Testis (tissue), 3 donors: Measurements from ENCODE around the gene ANKS1B. TPM values are rescaled to one million over a fixed set of nuclear protein-coding genes. Genes with fewer than 3 reads are reported as not detected.

Source experiments
- DNase-seq: peaks from one replicate; pipeline ENCODE4 v3.0.0-alpha.2; 2019
- H3K27ac ChIP-seq, 2 donors: fragments of 200-600 bp; sonication (generic); one replicate each; pipeline ENCODE4 v1.5.1; 2019
- H3K27me3 ChIP-seq: fragments of 200-600 bp; sonication (generic); one replicate; pipeline ENCODE4 v1.5.1; 2019
- H3K36me3 ChIP-seq: fragments of 200-600 bp; sonication (generic); one replicate; pipeline ENCODE4 v1.5.1; 2017; ENCODE audit warnings: low read depth; ENCODE audit errors: missing control alignments
- H3K4me1 ChIP-seq: fragments of 200-600 bp; sonication (generic); one replicate; pipeline ENCODE4 v1.5.1; 2019
- H3K4me3 ChIP-seq, 2 donors: fragments of 200-600 bp; sonication (generic); one replicate each; pipeline ENCODE4 v1.5.1; 2017 to 2019
- H3K9me3 ChIP-seq: fragments of 200-600 bp; sonication (generic); one replicate; pipeline ENCODE4 v1.5.1; 2017
- POLR2A ChIP-seq: fragments of 450-650 bp; IDR thresholded peaks from one replicate; pipeline ENCODE4 v1.6.1; 2017; ENCODE audit warnings: antibody characterized with exemption, mild to moderate bottlenecking, moderate library complexity
- WGBS, 2 donors: methylation state at CpG; one replicate each; pipeline ENCODE4 v1.1.5; 2018; 5-methylcytosine and 5-hydroxymethylcytosine counted together
- intact Hi-C: fragments of 100-400 bp; cut with DNase I; formaldehyde crosslinking; loops from one replicate; pipeline ENCODE4 v1.15.1; 2023; ENCODE audit warnings: low total_unique reads
- polyA plus RNA-seq: library from polyadenylated mRNA; stranded (reverse); fragments of 350-450 nt; fragmentation: Illumina TruSeq; extraction: RNeasy Lipid Tissue Mini Kit (QIAGEN cat#74804); gene quantifications from one replicate; pipeline ENCODE4 v1.2.3, GENCODE V29; 2014; ENCODE audit warnings: low read depth, low replicate concordance; ENCODE audit not compliant: insufficient read depth
- total RNA-seq, 2 donors: library from RNA; depleted of rRNA; stranded (reverse); fragments of >200 nt; gene quantifications; one replicate each; pipeline ENCODE4 v1.2.3, GENCODE V29; 2016
- TF ChIP-seq, protein P1 (sequence below), 3 experiments: fragments of 450-650 bp in 2 of 3; fragments of 200-600 bp in 1 of 3; sonication (generic) in 1 of 3; IDR thresholded peaks; one replicate each; pipeline ENCODE4 v1.5.1; 2016 to 2019; ENCODE audit warnings: antibody characterized with exemption in 3 of 3, mild to moderate bottlenecking in 2 of 3, moderate library complexity in 1 of 3

Gene ANKS1B
- total and polyA plus RNA-seq, 3 donors from 2014 or later: 26.8 to 58.2 (median 30.9) TPM

- Histone ChIP-seq H3K27me3 (no peaks in the 10 kb centered on the region), H3K4me3 (no peak overlapping the region), H3K27ac (no peak overlapping the region), H3K36me3 (no peaks in the 10 kb centered on the region), H3K4me1 (no peaks in the 10 kb centered on the region), H3K9me3 (no peaks in the 10 kb centered on the region)
- no peak for DNase-seq
- intact Hi-C loops: no loop called here
- TF ChIP-seq, protein P1, sequence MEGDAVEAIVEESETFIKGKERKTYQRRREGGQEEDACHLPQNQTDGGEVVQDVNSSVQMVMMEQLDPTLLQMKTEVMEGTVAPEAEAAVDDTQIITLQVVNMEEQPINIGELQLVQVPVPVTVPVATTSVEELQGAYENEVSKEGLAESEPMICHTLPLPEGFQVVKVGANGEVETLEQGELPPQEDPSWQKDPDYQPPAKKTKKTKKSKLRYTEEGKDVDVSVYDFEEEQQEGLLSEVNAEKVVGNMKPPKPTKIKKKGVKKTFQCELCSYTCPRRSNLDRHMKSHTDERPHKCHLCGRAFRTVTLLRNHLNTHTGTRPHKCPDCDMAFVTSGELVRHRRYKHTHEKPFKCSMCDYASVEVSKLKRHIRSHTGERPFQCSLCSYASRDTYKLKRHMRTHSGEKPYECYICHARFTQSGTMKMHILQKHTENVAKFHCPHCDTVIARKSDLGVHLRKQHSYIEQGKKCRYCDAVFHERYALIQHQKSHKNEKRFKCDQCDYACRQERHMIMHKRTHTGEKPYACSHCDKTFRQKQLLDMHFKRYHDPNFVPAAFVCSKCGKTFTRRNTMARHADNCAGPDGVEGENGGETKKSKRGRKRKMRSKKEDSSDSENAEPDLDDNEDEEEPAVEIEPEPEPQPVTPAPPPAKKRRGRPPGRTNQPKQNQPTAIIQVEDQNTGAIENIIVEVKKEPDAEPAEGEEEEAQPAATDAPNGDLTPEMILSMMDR (IDR thresholded peaks at IDR 0.05): no peak
- TF ChIP-seq POLR2A: no peak
Observed at GRCh38 chr12:98903875-98904274, 1080.9 kb downstream of the ANKS1B start.

DNA sequence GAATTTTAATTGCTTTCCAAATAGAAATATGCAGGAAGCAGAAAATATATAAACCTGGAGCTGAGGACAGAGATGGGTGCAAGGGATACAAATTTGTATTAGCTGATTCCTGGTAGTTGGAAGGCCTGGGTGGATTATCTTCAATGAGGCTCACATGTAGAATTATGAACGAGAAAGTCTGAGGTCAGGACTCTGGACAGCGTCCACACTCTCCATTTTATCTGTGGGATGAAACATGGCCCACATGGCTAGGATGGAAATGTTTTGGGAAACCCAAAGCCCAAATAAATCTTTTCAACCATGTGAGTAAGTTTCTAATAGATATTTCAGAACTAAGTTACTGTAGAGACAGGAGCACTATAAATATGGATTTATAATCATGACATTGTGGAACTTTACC lies 1083.5 kb downstream of the ANKS1B start:
- Histone ChIP-seq H3K36me3 (no peaks in the 10 kb centered on the region), H3K27me3 (no peaks in the 10 kb centered on the region), H3K9me3 (no peaks in the 10 kb centered on the region), H3K4me3 (no peak overlapping the region), H3K27ac (no peak overlapping the region), H3K4me1 (no peaks in the 10 kb centered on the region)
- no peak for DNase-seq
- TF ChIP-seq, protein P1 (IDR thresholded peaks at IDR 0.05): no peak
- no peak for TF ChIP-seq POLR2A
- WGBS, 2 donors: 35 to 73% methylated on average over 2 of the region's 2 CpGs
- intact Hi-C loops: no loop called here

DNA sequence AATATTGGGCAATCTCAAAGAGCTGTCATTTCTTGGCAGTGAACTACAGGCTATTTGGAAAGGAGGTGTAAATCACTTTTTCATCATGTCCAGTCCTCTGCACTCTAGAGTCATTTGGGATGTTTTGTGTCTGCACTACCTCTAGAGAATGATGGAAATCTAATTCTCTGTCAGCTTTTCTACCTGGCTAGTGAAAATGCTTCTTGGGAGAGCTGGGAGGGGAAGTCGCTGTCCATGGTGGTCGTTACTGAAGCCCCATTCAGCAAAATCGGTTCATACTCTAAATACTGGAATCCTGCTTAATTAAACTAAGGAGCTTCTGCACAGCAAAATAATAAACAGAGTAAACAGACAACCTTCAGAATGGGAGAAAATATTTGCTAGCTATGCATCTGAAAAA lies 1087.8 kb downstream of the ANKS1B start:
- peaks cover 6% of the 10 kb centered on the region for H3K4me1 ChIP-seq
- no peak for TF ChIP-seq POLR2A
- TF ChIP-seq, protein P1 (IDR thresholded peaks at IDR 0.05): no peak
- no peaks in the 10 kb centered on the region for H3K27me3 ChIP-seq
- no peak overlapping the region for H3K4me3 ChIP-seq
- H3K9me3 ChIP-seq: no peaks in the 10 kb centered on the region
- no peak overlapping the region for H3K27ac ChIP-seq
- intact Hi-C loops: no loop called here
- DNase-seq: no peak
- no peaks in the 10 kb centered on the region for H3K36me3 ChIP-seq
- 11 to 17% methylated on average over 3 of the region's 3 CpGs for WGBS, 2 donors

GRCh38 chr12:98895086-98895651 lies 1089.6 kb downstream of the ANKS1B start:
- H3K9me3 ChIP-seq: no peaks in the 10 kb centered on the region
- peak; percentile 22 for DNase-seq
- peak overlapping the region in 1 of 2 donors; percentile 35 for H3K27ac ChIP-seq
- no peaks in the 10 kb centered on the region for H3K36me3 ChIP-seq
- intact Hi-C loops: no loop called here
- H3K4me3 ChIP-seq: peak overlapping the region; percentile 47 to 52
- no peaks in the 10 kb centered on the region for H3K27me3 ChIP-seq
- TF ChIP-seq, protein P1 (IDR thresholded peaks at IDR 0.05): no peak
- TF ChIP-seq POLR2A: no peak
- 0 to 1% methylated on average over 17 to 52 of the region's 60 CpGs for WGBS, 2 donors
- peaks cover 6% of the 10 kb centered on the region for H3K4me1 ChIP-seq

DNA sequence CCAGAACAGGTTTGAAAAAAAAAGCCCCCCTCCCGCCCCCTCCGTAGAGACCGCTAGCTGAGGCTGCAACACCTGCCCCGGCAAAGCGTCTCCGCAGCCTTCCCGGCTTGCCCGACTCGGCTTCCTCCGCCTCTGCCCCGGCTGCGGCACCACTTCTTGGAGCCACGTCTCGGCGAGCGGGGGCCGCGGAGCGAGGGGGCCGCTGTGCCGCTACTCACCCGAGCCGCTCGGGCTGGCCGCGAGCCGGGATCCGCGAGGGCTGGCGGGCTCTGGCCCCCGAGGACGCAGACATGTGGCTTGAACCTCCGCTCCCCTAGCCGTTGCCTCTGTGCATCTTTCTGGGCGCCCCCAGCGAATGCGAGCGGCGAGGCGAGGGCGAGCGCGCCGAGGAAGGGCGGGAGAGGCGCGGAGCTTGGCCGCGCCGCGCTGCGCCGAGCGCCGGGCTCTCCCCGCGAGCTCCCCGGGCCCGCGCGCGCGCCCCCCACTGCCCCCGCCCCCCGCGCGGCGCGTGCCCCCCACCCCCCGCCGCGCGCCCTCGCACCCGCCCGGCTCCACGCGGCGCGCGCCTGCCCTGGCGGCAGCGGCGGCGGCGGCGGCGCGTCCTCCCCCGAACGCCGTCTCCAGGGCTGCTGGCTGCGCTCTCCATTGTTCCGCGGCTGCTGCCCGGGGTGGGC lies 1090.2 kb downstream of the ANKS1B start:
- intact Hi-C loops: no loop called here
- Histone ChIP-seq H3K27ac (no peak overlapping the region), H3K27me3 (no peaks in the 10 kb centered on the region), H3K9me3 (no peaks in the 10 kb centered on the region), H3K36me3 (no peaks in the 10 kb centered on the region), H3K4me1 (peaks cover 6% of the 10 kb centered on the region), H3K4me3 (peak overlapping the region; percentile 47 to 52)
- TF ChIP-seq POLR2A: no peak
- TF ChIP-seq, protein P1 (IDR thresholded peaks at IDR 0.05): no peak
- 0 to 1% methylated on average over 4 to 69 of the region's 96 CpGs for WGBS, 2 donors
- no peak for DNase-seq
